Caco-2 (cell line): Measurements from ENCODE around the gene CLCA1. TPM values are rescaled to one million over a fixed set of nuclear protein-coding genes. Genes with fewer than 3 reads are reported as not detected.

Experiments
- BruUV-seq: library from RNA; stranded (reverse); fragments of 400-500 nt; replicated peaks from 2 replicates; lab custom pipeline; 2021; lab: Mats Ljungman, UMichigan
- CTCF ChIA-PET: fragments of 300-600 bp; sonication (Branson Sonifier 250); formaldehyde crosslinking; loops from one replicate; lab custom pipeline; 2022; ENCODE audit warnings: antibody characterized with exemption; lab: Charles Lee
- POLR2A ChIA-PET: fragments of 300-600 bp; sonication (Branson Sonifier 250); formaldehyde crosslinking; loops from one replicate; lab custom pipeline; 2022; ENCODE audit warnings: antibody characterized with exemption; lab: Charles Lee
- DNase-seq, 2 experiments: peaks; one replicate each; pipeline versions ENCODE4 v3.0.0 to v3.0.0-alpha.2; 2020 to 2022
- H3K27me3 ChIP-seq: replicated peaks from 2 replicates; pipeline ENCODE4 v1.6.0; 2011; ENCODE audit warnings: low read length; ENCODE audit not compliant: control insufficient read depth, insufficient read depth
- H3K36me3 ChIP-seq: 2 replicates; pipeline ENCODE4 v1.5.1; 2011; ENCODE audit warnings: low read length; ENCODE audit not compliant: control insufficient read depth, insufficient read depth
- H3K4me1 ChIP-seq: fragments of 250-450 bp; sonication (Bioruptor Pico); 2 replicates; pipeline ENCODE4 v1.5.1; 2020; ENCODE audit warnings: mild to moderate bottlenecking
- H3K4me3 ChIP-seq: 2 replicates; pipeline ENCODE4 v1.5.1; 2011; ENCODE audit warnings: low read depth, mild to moderate bottlenecking, control low read depth, low read length
- H3K9me3 ChIP-seq: fragments of 250-450 bp; sonication (Bioruptor Pico); 2 replicates; pipeline ENCODE4 v1.5.1; 2020; ENCODE audit warnings: mild to moderate bottlenecking, moderate library complexity
- H3K27ac Mint-ChIP-seq: one replicate; pipeline ENCODE4 v1.8.0; 2022; ENCODE audit warnings: mixed read lengths; ENCODE audit not compliant: unreplicated experiment
- H3K27me3 Mint-ChIP-seq: one replicate; pipeline ENCODE4 v1.8.0; 2022; ENCODE audit warnings: mixed read lengths; ENCODE audit not compliant: insufficient read depth, unreplicated experiment
- H3K36me3 Mint-ChIP-seq: one replicate; pipeline ENCODE4 v1.8.0; 2022; ENCODE audit warnings: mild to moderate bottlenecking, mixed read lengths; ENCODE audit not compliant: insufficient read depth, unreplicated experiment
- H3K4me1 Mint-ChIP-seq: one replicate; pipeline ENCODE4 v1.8.0; 2022; ENCODE audit warnings: low read depth, mixed read lengths; ENCODE audit not compliant: unreplicated experiment
- H3K4me3 Mint-ChIP-seq: one replicate; pipeline ENCODE4 v1.8.0; 2022; ENCODE audit warnings: mild to moderate bottlenecking, moderate library complexity, mixed read lengths; ENCODE audit not compliant: unreplicated experiment
- H3K9me3 Mint-ChIP-seq: one replicate; pipeline ENCODE4 v1.8.0; 2022; ENCODE audit warnings: mixed read lengths; ENCODE audit not compliant: unreplicated experiment
- intact Hi-C: fragments of 100-400 bp; cut with micrococcal nuclease; formaldehyde crosslinking; loops from one replicate; pipeline ENCODE4 v1.10.0; 2022; ENCODE audit not compliant: unreplicated experiment
- total RNA-seq: library from RNA; stranded (reverse); gene quantifications from 2 replicates; pipeline ENCODE4 v1.2.3, GENCODE V29; 2022
- TF ChIP-seq, protein P1 (sequence below), 2 experiments: fragments of 200-600 bp in 1 of 2; IDR thresholded peaks; 1 replicate in 1 of 2; 2 replicates in 1 of 2; pipeline versions ENCODE4 v1.5.1 to v1.8.0; 2011 to 2022; ENCODE audit warnings: antibody characterized with exemption in 1 of 2, control low read depth in 1 of 2, inconsistent platforms in 1 of 2, low read depth in 1 of 2, low read length in 1 of 2, mild to moderate bottlenecking in 1 of 2, moderate library complexity in 1 of 2; ENCODE audit not compliant: insufficient read depth in 1 of 2, severe bottlenecking in 1 of 2, unreplicated experiment in 1 of 2

Gene CLCA1
- total RNA-seq, 1 experiment from 2014 or later, result not detected

DNA sequence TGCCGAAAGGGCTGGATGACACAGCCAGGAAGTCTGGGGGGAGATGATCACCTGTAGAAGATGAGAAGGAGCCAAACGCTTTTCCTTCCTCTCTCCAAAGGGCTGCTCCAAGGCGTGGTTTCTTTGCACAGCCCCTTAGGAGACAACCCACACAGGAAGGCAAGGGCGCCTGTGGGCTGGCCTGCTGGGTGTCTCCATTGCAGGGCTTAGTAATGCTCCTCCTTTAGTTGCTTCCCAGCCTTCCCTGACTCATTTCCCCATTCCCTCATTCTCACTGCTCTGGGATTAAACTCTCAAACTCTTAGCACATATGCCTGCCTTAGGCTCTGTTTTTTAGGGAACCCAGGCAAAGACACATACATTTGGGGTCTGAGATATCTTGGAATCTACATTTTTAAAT, 1.7 kb upstream of the CLCA1 start:
- no peak for DNase-seq
- Mint-ChIP-seq H3K36me3 (no peaks in the 10 kb centered on the region), H3K4me3 (no peak overlapping the region), H3K27ac (no peak overlapping the region), H3K27me3 (peaks cover under 1% of the 10 kb centered on the region), H3K4me1 (no peaks in the 10 kb centered on the region), H3K9me3 (no peaks in the 10 kb centered on the region)
- CTCF ChIA-PET, result no interaction called here
- no peaks in the 10 kb centered on the region for H3K36me3 ChIP-seq
- no peaks in the 10 kb centered on the region for H3K4me1 ChIP-seq
- TF ChIP-seq, protein P1, sequence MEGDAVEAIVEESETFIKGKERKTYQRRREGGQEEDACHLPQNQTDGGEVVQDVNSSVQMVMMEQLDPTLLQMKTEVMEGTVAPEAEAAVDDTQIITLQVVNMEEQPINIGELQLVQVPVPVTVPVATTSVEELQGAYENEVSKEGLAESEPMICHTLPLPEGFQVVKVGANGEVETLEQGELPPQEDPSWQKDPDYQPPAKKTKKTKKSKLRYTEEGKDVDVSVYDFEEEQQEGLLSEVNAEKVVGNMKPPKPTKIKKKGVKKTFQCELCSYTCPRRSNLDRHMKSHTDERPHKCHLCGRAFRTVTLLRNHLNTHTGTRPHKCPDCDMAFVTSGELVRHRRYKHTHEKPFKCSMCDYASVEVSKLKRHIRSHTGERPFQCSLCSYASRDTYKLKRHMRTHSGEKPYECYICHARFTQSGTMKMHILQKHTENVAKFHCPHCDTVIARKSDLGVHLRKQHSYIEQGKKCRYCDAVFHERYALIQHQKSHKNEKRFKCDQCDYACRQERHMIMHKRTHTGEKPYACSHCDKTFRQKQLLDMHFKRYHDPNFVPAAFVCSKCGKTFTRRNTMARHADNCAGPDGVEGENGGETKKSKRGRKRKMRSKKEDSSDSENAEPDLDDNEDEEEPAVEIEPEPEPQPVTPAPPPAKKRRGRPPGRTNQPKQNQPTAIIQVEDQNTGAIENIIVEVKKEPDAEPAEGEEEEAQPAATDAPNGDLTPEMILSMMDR (IDR thresholded peaks at IDR 0.05; ENCODE audit: insufficient read depth in 1 of 2, low read depth in 1 of 2, low read length in 1 of 2, severe bottlenecking in 1 of 2, unreplicated experiment in 1 of 2), result no peak
- BruUV-seq, result no TSS peak
- intact Hi-C loops, result no loop called here
- POLR2A ChIA-PET, result no interaction called here
- no peaks in the 10 kb centered on the region for H3K9me3 ChIP-seq
- H3K4me3 ChIP-seq, result no peak overlapping the region
- no peaks in the 10 kb centered on the region for H3K27me3 ChIP-seq

DNA sequence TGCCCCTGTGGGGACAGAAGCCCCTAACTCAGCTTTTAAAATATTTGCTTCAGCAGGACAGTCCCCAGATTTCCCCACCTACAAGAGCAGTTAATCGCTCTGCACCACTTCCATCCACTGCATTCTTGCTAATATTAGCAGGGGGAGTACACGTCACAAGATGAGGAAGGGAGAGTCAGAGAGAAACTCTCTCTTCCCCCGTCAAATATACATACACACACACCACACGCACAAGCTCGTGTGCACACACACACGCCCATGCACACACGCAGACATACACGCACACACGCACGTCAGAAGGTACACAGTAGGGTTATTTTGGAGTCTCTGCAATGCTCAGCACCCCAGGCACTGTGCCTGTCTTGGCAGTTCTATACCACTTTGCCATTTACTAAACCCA, 2.1 kb downstream of the CLCA1 start:
- BruUV-seq, result no TSS peak
- no peaks in the 10 kb centered on the region for H3K27me3 ChIP-seq
- no peaks in the 10 kb centered on the region for H3K36me3 ChIP-seq
- ChIA-PET POLR2A (no interaction called here), CTCF (no interaction called here)
- no peaks in the 10 kb centered on the region for H3K9me3 ChIP-seq
- no peak for DNase-seq
- Mint-ChIP-seq H3K36me3 (no peaks in the 10 kb centered on the region), H3K4me1 (no peaks in the 10 kb centered on the region), H3K9me3 (no peaks in the 10 kb centered on the region), H3K4me3 (no peak overlapping the region), H3K27ac (no peak overlapping the region), H3K27me3 (peaks cover 3% of the 10 kb centered on the region)
- no peak overlapping the region for H3K4me3 ChIP-seq
- intact Hi-C loops, result no loop called here
- no peaks in the 10 kb centered on the region for H3K4me1 ChIP-seq
- TF ChIP-seq, protein P1 (IDR thresholded peaks at IDR 0.05; ENCODE audit: insufficient read depth in 1 of 2, low read depth in 1 of 2, low read length in 1 of 2, severe bottlenecking in 1 of 2, unreplicated experiment in 1 of 2), result no peak

GRCh38 chr1:86471291-86471690, 2.6 kb downstream of the CLCA1 start:
- POLR2A ChIA-PET, result no interaction called here
- BruUV-seq, result no TSS peak
- TF ChIP-seq, protein P1 (IDR thresholded peaks at IDR 0.05; ENCODE audit: insufficient read depth in 1 of 2, low read depth in 1 of 2, low read length in 1 of 2, severe bottlenecking in 1 of 2, unreplicated experiment in 1 of 2), result no peak

More at GRCh38 chr1:86471291-86471690, 2.6 kb downstream of the CLCA1 start:
- CTCF ChIA-PET, result no interaction called here
- H3K9me3 ChIP-seq, result no peaks in the 10 kb centered on the region
- no peaks in the 10 kb centered on the region for H3K4me1 ChIP-seq
- H3K4me1 Mint-ChIP-seq, result no peaks in the 10 kb centered on the region
- no peaks in the 10 kb centered on the region for H3K36me3 ChIP-seq
- no peaks in the 10 kb centered on the region for H3K27me3 ChIP-seq
- no peak for DNase-seq
- H3K36me3 Mint-ChIP-seq, result no peaks in the 10 kb centered on the region
- intact Hi-C loops, result no loop called here
- H3K9me3 Mint-ChIP-seq, result no peaks in the 10 kb centered on the region
- no peak overlapping the region for H3K4me3 ChIP-seq
- H3K27ac Mint-ChIP-seq, result no peak overlapping the region
- no peak overlapping the region for H3K4me3 Mint-ChIP-seq
- peaks cover 3% of the 10 kb centered on the region for H3K27me3 Mint-ChIP-seq
